Thoracic aorta (tissue), 2 donors: ENCODE measurements around the gene RLN3. TPM values are rescaled to one million over a fixed set of nuclear protein-coding genes. Genes with fewer than 3 reads are reported as not detected.

Source experiments
- ATAC-seq: fragments of 150-250 bp; one replicate; pipeline ENCODE4 v1.8.0; 2017; ENCODE audit warnings: low read depth; ENCODE audit not compliant: insufficient number of reproducible peaks, low FRiP score
- DNase-seq: peaks from one replicate; pipeline ENCODE4 v3.0.0-alpha.2; 2020; ENCODE audit warnings: low spot score
- H3K27ac ChIP-seq, 2 donors: fragments of 200-600 bp; sonication (generic); 1 replicate in 1 of 2; 2 replicates in 1 of 2; pipeline ENCODE4 v1.5.1; 2016; ENCODE audit warnings: mild to moderate bottlenecking in 2 of 2, moderate library complexity in 2 of 2
- H3K27me3 ChIP-seq: fragments of 200-600 bp; sonication (generic); replicated peaks from 2 replicates; pipeline ENCODE4 v1.6.0; 2016; ENCODE audit warnings: mild to moderate bottlenecking; ENCODE audit not compliant: insufficient read depth
- H3K36me3 ChIP-seq: fragments of 200-600 bp; sonication (generic); one replicate; pipeline ENCODE4 v1.5.1; 2016
- H3K4me1 ChIP-seq, 2 donors: fragments of 200-600 bp; sonication (generic); 1 replicate in 1 of 2; 2 replicates in 1 of 2; pipeline versions ENCODE4 v1.5.1 to v1.6.0; 2016; ENCODE audit warnings: low read depth in 2 of 2, mild to moderate bottlenecking in 1 of 2; ENCODE audit not compliant: control insufficient read depth in 1 of 2
- H3K4me3 ChIP-seq: fragments of 200-600 bp; sonication (generic); 2 replicates; pipeline ENCODE4 v1.5.1; 2016; ENCODE audit warnings: mild to moderate bottlenecking
- H3K9me3 ChIP-seq: fragments of 200-600 bp; sonication (generic); 2 replicates; pipeline ENCODE4 v1.5.1; 2016
- total RNA-seq, 2 donors: library from RNA; depleted of rRNA; stranded (reverse); fragments of >200 nt; gene quantifications; one replicate each; pipeline versions ENCODE4 v1.1.0 to v1.2.3, GENCODE V29; 2016
- TF ChIP-seq, protein P1 (sequence below): fragments of 200-600 bp; sonication (generic); IDR thresholded peaks from one replicate; pipeline ENCODE4 v1.5.1; 2019; ENCODE audit warnings: antibody characterized with exemption

The RLN3 gene, protein sequence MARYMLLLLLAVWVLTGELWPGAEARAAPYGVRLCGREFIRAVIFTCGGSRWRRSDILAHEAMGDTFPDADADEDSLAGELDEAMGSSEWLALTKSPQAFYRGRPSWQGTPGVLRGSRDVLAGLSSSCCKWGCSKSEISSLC
- total RNA-seq, result not detected

DNA sequence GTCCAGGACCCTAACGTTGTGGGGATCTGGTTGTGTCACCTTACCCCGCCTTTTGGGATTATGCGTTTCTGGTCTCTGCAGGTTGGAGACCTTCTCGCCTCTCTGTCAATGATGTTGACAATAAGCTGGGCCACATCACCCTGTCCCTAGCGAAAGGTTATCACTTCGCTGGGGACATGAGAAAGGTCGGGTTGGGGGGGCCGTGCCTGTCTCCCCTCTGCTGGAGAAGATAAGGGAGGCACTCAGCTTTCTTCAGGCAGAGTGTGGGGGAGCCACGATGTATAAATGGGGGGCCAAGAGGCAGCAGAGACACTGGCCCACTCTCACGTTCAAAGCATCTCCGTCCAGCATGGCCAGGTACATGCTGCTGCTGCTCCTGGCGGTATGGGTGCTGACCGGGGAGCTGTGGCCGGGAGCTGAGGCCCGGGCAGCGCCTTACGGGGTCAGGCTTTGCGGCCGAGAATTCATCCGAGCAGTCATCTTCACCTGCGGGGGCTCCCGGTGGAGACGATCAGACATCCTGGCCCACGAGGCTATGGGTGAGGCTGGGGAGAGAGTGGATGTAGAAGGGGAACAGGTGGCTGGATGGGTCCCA is at the start of gene RLN3:
RLN3 (plus strand) TSS at position 293 of the 595 bp plus-strand sequence; CDS start at position 350, 57 bp downstream.
- peaks cover 10 to 17% of the 10 kb centered on the region in 2 donors for H3K4me1 ChIP-seq
- H3K9me3 ChIP-seq, result no peaks in the 10 kb centered on the region
- no peaks in the 10 kb centered on the region for H3K36me3 ChIP-seq
- H3K4me3 ChIP-seq, result no peak within 1 kb of the TSS
- H3K27me3 ChIP-seq, result no peaks in the 10 kb centered on the region
- DNase-seq (no peak), ATAC-seq (no peak)
- TF ChIP-seq, protein P1, sequence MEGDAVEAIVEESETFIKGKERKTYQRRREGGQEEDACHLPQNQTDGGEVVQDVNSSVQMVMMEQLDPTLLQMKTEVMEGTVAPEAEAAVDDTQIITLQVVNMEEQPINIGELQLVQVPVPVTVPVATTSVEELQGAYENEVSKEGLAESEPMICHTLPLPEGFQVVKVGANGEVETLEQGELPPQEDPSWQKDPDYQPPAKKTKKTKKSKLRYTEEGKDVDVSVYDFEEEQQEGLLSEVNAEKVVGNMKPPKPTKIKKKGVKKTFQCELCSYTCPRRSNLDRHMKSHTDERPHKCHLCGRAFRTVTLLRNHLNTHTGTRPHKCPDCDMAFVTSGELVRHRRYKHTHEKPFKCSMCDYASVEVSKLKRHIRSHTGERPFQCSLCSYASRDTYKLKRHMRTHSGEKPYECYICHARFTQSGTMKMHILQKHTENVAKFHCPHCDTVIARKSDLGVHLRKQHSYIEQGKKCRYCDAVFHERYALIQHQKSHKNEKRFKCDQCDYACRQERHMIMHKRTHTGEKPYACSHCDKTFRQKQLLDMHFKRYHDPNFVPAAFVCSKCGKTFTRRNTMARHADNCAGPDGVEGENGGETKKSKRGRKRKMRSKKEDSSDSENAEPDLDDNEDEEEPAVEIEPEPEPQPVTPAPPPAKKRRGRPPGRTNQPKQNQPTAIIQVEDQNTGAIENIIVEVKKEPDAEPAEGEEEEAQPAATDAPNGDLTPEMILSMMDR, result no peak
- H3K27ac ChIP-seq, result no peak within 1 kb of the TSS

DNA sequence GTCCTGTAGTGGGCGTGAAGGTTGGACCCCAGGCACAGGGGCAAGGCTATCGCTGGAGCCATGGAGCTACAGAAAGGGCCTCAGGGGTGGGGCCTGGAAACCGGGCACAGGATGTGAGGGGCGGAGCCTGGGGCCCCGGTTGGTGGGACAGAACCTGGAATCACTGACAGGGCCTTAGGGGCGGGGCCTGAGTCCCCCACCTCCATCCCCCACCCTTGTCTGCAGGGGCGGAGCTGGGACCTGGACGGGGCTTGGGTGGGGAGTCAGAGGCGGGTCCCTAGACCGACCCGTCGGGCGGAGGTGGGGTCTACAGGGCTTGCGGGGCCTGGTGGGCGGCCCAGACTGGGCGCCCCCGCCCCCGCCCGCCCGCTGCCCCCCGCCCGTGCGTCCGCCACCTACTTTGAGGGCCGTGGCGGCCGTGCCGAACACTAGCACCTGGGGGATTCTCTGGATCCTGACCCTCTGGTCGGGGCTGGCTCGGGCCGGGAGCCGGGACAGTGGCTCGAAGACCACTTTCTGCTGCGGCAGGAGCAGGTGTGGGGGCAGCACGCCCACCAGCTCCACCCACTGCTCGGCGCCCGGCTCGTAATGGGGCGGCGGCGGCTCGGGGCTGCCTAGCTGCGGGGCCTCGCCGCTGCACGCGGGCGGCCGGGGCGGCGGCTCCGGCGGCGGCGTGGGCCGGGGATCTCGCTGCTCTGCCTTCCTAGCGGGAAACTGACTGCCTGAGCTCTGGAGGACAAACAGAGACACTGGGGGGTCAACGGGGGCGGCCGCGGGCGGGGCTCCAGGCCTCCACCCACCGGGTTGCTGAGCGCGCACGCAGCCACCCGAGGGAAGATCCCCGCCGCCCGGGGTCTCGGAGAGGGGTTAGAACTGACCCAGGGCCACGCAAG is 49.4 kb upstream of the RLN3 start:
- peak overlapping the region; percentile 77 for H3K4me3 ChIP-seq
- TF ChIP-seq, protein P1, result no peak
- H3K9me3 ChIP-seq, result no peaks in the 10 kb centered on the region
- H3K27ac ChIP-seq, result peak overlapping the region; percentile 65 to 76
- DNase-seq (peak; percentile 52), ATAC-seq (peak; percentile 42)
- peaks cover 13 to 19% of the 10 kb centered on the region in 2 donors for H3K4me1 ChIP-seq
- no peaks in the 10 kb centered on the region for H3K36me3 ChIP-seq
- no peaks in the 10 kb centered on the region for H3K27me3 ChIP-seq

DNA sequence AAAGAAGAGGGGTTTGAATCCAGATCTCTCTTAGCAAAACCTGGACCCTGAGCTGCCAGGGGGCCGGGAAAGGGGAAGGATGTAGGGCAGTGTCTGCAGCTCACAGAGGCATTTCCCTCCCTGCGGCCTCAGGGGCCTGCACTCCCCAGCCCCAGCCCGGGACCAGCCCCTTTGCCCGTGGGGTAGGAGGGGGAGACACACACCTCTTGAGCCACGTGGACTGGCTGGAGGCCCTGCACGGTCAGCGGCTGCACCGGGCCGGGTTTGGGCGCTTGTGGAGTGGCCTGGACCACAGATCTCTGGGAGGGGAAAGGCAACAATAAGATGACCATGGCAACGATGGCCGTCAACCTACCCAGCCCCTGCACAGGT is 48.7 kb upstream of the RLN3 start:
- H3K9me3 ChIP-seq, result no peaks in the 10 kb centered on the region
- ATAC-seq, result no peak
- peak overlapping the region; percentile 77 for H3K4me3 ChIP-seq
- H3K36me3 ChIP-seq, result no peaks in the 10 kb centered on the region
- DNase-seq, result no peak
- H3K27me3 ChIP-seq, result no peaks in the 10 kb centered on the region
- H3K27ac ChIP-seq, result peak overlapping the region in 1 of 2 donors; percentile 76
- TF ChIP-seq, protein P1, result no peak
- H3K4me1 ChIP-seq, result peaks cover 13 to 19% of the 10 kb centered on the region in 2 donors

DNA sequence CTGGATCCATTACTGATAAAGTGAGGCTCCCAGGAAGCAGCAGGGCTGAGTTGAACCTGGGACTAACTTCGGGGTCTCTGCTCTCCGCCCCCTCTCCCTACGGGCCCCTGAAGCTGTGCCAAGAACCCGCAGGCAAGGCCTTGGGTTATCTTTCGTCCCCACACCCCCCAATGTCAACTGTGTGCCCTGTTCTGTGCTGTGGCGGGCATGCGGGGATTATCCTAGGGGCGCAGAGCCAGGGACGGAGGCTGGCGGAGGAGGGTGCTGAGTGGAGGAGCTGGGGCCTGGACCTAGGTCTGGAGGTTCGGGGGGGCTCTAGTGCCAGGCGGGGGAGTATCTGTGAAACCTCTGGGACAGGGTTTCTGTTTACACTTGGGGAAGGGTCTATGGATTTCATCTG is 48.3 kb upstream of the RLN3 start:
- no peaks in the 10 kb centered on the region for H3K27me3 ChIP-seq
- no peak for DNase-seq
- ATAC-seq, result no peak
- TF ChIP-seq, protein P1, result no peak
- peaks cover 13 to 19% of the 10 kb centered on the region in 2 donors for H3K4me1 ChIP-seq
- no peaks in the 10 kb centered on the region for H3K36me3 ChIP-seq
- H3K27ac ChIP-seq, result no peak overlapping the region
- no peaks in the 10 kb centered on the region for H3K9me3 ChIP-seq
- peak overlapping the region; percentile 77 for H3K4me3 ChIP-seq

DNA sequence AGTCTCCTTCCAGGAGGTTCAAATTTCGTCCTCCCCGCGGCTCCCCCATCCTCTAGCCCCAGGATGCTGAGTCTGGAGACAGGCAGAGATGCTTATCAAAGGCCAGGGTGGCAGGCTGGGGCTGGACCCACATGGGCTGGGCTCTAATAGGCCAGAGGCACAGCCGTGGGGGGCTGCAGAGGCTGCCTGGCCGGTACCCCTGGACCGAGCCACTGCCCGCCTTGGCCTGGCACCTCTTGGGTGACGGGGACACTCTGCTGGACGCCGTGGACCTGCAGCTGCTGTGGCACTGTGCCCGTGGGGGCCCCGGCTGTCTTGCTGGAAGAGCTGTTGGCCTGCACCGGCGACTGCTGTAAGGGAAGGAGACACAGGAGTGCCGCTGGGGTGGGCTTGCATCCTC is 47.6 kb upstream of the RLN3 start:
- Histone ChIP-seq H3K4me1 (peaks cover 13 to 19% of the 10 kb centered on the region in 2 donors), H3K36me3 (no peaks in the 10 kb centered on the region), H3K27me3 (no peaks in the 10 kb centered on the region), H3K9me3 (no peaks in the 10 kb centered on the region), H3K4me3 (no peak overlapping the region), H3K27ac (no peak overlapping the region)
- no peak for ATAC-seq
- TF ChIP-seq, protein P1, result no peak
- no peak for DNase-seq
